ENCODE data around the gene NUDT22.

The NUDT22 gene

DNA sequence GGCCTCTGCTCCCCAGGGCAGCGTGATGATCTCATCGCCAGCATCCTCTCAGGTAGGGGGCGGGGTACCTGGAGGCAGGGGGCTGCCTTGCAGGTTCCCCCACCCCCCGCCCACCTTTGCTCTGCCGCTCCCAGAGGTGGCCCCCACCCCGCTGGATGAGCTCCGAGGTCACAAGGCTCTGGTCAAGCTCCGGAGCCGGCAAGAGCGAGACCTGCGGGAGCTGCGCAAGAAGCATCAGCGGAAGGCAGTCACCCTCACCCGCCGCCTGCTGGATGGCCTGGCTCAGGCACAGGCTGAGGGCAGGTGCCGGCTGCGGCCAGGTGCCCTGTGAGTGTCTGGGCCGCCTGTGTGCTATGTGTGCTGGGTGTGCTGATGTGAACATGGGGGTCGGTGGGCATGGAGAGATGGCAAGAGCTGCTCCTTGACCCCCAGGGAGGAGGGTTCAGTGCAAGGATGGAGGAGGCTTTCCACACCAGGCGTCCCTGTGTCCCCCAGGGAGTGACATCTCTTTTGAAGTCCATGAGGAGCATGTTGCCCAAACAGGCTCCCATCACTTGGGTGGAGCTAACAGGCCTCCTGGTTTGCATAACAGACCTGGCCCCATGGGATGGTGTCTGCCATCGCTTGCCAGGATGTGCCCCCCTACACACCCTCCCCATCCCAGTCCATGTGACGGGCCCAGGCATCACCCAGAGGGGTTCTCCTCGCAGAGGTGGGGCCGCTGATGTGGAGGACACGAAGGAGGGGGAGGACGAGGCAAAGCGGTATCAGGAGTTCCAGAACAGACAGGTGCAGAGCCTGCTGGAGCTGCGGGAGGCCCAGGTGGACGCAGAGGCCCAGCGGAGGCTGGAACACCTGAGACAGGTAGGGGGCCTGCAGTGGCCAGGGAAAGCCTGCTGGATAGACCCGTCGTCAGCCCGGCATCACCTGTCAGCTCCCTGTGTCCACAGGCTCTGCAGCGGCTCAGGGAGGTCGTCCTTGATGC is 39.4 kb downstream of the NUDT22 start:
- DNase-seq = no peak
- no peaks in the 10 kb centered on the region for H3K9me3 Mint-ChIP-seq
- peaks cover 42% of the 10 kb centered on the region for H3K4me1 Mint-ChIP-seq
- peaks cover 5% of the 10 kb centered on the region for H3K36me3 Mint-ChIP-seq (ENCODE audit: low read depth)
- H3K27me3 Mint-ChIP-seq (ENCODE audit: low read depth, poor library complexity) = no peaks in the 10 kb centered on the region
- no peak overlapping the region for H3K4me3 Mint-ChIP-seq
- no peak overlapping the region for H3K27ac Mint-ChIP-seq
- TF ChIP-seq, protein P1, sequence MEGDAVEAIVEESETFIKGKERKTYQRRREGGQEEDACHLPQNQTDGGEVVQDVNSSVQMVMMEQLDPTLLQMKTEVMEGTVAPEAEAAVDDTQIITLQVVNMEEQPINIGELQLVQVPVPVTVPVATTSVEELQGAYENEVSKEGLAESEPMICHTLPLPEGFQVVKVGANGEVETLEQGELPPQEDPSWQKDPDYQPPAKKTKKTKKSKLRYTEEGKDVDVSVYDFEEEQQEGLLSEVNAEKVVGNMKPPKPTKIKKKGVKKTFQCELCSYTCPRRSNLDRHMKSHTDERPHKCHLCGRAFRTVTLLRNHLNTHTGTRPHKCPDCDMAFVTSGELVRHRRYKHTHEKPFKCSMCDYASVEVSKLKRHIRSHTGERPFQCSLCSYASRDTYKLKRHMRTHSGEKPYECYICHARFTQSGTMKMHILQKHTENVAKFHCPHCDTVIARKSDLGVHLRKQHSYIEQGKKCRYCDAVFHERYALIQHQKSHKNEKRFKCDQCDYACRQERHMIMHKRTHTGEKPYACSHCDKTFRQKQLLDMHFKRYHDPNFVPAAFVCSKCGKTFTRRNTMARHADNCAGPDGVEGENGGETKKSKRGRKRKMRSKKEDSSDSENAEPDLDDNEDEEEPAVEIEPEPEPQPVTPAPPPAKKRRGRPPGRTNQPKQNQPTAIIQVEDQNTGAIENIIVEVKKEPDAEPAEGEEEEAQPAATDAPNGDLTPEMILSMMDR (IDR thresholded peaks at IDR 0.05) = no peak

DNA sequence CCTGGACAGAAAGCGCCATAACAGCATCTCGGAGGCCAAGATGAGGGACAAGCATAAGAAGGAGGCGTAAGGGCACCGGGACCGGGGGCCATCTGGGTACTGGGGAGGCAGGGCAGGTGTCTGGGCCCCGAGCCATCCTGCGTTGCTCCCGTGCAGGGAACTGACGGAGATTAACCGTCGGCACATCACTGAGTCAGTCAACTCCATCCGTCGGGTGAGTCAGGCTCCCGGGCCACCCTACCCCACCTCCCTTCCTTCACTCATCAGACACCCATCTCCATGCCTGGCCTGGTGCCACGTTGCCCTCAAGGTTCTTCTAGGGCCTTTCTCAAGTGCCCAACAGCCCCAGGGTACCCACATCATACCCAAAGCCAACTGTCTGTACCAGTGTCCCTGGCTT is 40.3 kb downstream of the NUDT22 start:
- Mint-ChIP-seq H3K27me3 (ENCODE audit: low read depth, poor library complexity) (no peaks in the 10 kb centered on the region), H3K4me1 (peaks cover 42% of the 10 kb centered on the region)

DNA sequence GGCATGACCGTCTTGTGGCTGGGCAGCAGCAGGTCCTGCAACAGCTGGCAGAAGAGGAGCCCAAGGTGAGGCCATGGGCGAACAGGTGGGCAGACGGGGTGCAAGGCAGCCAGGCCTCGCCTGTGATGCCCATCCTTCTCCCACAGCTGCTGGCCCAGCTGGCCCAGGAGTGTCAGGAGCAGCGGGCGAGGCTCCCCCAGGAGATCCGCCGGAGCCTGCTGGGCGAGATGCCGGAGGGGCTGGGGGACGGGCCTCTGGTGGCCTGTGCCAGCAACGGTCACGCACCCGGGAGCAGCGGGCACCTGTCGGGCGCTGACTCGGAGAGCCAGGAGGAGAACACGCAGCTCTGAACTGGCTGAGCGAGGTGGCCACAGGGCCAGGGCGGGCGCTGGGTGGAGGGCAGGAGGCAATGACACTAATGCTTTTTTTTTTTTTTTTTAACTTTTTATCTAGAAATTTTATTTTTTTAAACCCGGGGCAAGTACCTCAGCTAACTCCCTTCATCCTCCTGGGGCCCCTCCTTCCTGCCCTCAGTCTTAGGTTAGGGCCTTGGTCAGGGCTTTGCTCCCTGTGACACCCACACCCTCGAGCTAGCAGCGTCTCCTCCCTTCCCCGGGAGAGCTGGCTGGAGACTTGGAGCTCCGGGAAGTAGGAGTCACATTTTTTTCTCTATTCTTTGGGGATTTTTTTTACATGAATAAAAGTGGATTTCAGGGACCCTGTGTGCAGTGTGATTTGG is 41.3 kb downstream of the NUDT22 start:
- H3K27ac Mint-ChIP-seq = peak overlapping the region; percentile 68
- TF ChIP-seq, protein P1 (IDR thresholded peaks at IDR 0.05) = no peak
- no peak for DNase-seq
- peaks cover 5% of the 10 kb centered on the region for H3K36me3 Mint-ChIP-seq (ENCODE audit: low read depth)
- no peak overlapping the region for H3K4me3 Mint-ChIP-seq
- H3K4me1 Mint-ChIP-seq = peaks cover 50% of the 10 kb centered on the region
- H3K9me3 Mint-ChIP-seq = no peaks in the 10 kb centered on the region
- no peaks in the 10 kb centered on the region for H3K27me3 Mint-ChIP-seq (ENCODE audit: low read depth, poor library complexity)

More for the DNA sequence above, 40.3 kb downstream of the NUDT22 start:
- DNase-seq = no peak
- no peak overlapping the region for H3K4me3 Mint-ChIP-seq
- no peaks in the 10 kb centered on the region for H3K9me3 Mint-ChIP-seq
- peaks cover 5% of the 10 kb centered on the region for H3K36me3 Mint-ChIP-seq (ENCODE audit: low read depth)
- TF ChIP-seq, protein P1 (IDR thresholded peaks at IDR 0.05) = no peak
- H3K27ac Mint-ChIP-seq = no peak overlapping the region

DNA sequence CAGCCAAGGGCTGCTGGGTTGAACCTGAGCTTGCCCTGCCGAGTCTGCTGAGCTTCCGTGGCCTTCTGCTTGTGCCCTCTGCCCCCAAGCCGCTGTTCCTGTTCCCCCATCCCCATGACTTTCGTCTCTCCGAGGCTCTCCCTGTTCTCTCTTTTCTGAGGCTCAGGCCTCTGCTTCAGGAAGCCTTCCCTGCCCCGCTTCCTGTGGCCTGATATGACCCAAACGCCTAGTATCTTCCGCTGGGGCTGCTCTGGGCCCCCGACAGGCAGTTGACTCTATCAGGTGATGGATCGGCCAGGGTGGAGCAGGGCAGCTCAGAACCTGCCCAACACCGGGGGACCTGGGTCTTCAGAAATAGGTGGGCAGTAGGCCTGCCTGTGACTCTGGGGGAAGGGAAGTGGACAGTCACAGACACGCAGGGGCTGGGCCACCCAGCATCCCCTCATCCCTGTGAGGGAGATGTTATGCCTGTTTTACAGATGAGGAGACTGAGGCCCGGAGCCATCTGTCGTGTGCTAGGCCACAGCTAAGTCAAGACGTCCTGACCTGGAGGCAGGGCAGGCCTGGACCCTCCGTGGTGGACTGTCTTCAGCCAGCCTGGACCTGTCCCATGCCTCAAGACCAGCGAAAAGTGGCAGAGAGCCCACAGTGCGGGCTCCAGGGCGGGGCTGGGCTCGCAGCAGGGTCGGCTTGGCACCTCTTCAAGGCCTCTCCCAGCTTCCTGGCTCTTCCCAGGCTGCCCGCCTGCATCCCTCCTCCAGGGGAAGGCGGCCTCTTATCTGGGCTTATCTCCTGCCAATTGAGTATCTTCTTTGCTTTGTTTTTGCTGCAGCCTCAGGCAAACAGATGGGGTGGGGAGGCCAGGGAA is 42.2 kb downstream of the NUDT22 start:
- TF ChIP-seq, protein P1 (IDR thresholded peaks at IDR 0.05) = no peak
- peaks cover 47% of the 10 kb centered on the region for H3K4me1 Mint-ChIP-seq
- H3K27me3 Mint-ChIP-seq (ENCODE audit: low read depth, poor library complexity) = no peaks in the 10 kb centered on the region
- H3K27ac Mint-ChIP-seq = peak overlapping the region; percentile 98
- no peak for DNase-seq
- no peaks in the 10 kb centered on the region for H3K9me3 Mint-ChIP-seq
- H3K36me3 Mint-ChIP-seq (ENCODE audit: low read depth) = peaks cover under 1% of the 10 kb centered on the region
- H3K4me3 Mint-ChIP-seq = peak overlapping the region; percentile 97

DNA sequence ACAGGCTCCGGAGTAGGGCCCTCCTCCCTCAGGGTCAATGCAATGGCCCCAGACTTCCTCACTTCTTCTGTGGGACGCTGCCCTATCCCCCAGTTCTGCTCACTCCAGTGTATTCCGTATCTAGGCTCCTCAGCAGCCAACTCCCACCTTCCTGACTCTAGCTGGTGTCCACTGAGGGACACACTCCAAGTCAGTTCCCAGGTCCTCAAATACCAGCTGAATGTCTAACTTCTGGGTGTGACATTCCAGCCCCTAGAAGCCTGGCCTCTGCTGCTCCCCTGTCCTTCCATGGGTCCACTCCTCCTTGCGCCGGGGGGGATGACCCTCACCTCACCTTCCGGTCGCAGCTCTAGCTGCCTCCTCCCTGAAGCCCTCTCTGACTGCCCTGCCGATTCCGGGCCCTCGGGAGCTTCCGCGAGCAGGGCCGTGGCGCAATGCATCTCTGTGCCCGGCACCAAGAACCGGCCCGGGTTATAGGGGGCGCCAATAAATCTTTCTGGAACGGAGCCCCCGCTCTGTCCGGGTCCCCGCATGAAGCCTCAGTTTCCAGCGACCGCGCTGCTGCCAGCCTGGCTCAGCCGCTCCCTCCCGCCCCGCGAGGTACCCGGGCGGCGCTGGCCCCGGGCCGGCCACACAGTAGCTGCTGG is 42.9 kb downstream of the NUDT22 start:
- Mint-ChIP-seq H3K27me3 (ENCODE audit: low read depth, poor library complexity) (no peaks in the 10 kb centered on the region), H3K4me1 (peaks cover 40% of the 10 kb centered on the region), H3K27ac (peak overlapping the region; percentile 98), H3K9me3 (no peaks in the 10 kb centered on the region), H3K36me3 (ENCODE audit: low read depth) (no peaks in the 10 kb centered on the region), H3K4me3 (peak overlapping the region; percentile 97)
- peak; percentile 46 for DNase-seq
- TF ChIP-seq, protein P1 (IDR thresholded peaks at IDR 0.05) = no peak

All from nephron progenitor cell (in vitro differentiated cells).